Skeletal muscle cell (primary cell): ENCODE measurements around the gene NAA30.
"Not testable (repeated sequence)": the region's sequence is repeated elsewhere in the genome, so short reads cannot be mapped to it uniquely, and the experiment has no call there.

Experiments
- DNase-seq: peaks from one replicate; pipeline ENCODE4 v3.0.0-alpha.2; 2010; ENCODE audit warnings: low read depth
- H3K4me3 ChIP-seq: 2 replicates; pipeline ENCODE4 v1.5.1; 2011; ENCODE audit warnings: low read depth, mild to moderate bottlenecking, control low read depth, low read length, moderate library complexity

NAA30 gene

GRCh38 chr14:57390037-57390805 lies at the start of gene NAA30:
Gene NAA30, plus strand, starts transcription at chr14:57390586. Its CDS starts 372 bp downstream, at chr14:57390958.
- H3K4me3 ChIP-seq = peak within 1 kb of the TSS; percentile 80
- peak; percentile 79 for DNase-seq

GRCh38 chr14:57343545-57344297 lies 46.7 kb upstream of the NAA30 start:
- not testable (repeated sequence) for DNase-seq, H3K4me3 ChIP-seq

GRCh38 chr14:57345106-57345505 lies 45.3 kb upstream of the NAA30 start:
- no peak overlapping the region for H3K4me3 ChIP-seq
- DNase-seq = no peak

GRCh38 chr14:57346741-57347140 lies 43.6 kb upstream of the NAA30 start:
- no peak overlapping the region for H3K4me3 ChIP-seq
- DNase-seq = no peak

GRCh38 chr14:57352396-57353170 lies 37.8 kb upstream of the NAA30 start:
- H3K4me3 ChIP-seq = no peak overlapping the region
- DNase-seq = no peak

- no peak overlapping the region for H3K4me3 ChIP-seq
- DNase-seq = no peak
Measured at GRCh38 chr14:57355081-57355800, 35.1 kb upstream of the NAA30 start.

GRCh38 chr14:57362361-57362760 lies 28.0 kb upstream of the NAA30 start:
- no peak for DNase-seq

GRCh38 chr14:57364659-57365450 lies 25.5 kb upstream of the NAA30 start:
- DNase-seq = no peak
- H3K4me3 ChIP-seq = no peak overlapping the region

More at GRCh38 chr14:57362361-57362760, 28.0 kb upstream of the NAA30 start:
- no peak overlapping the region for H3K4me3 ChIP-seq

GRCh38 chr14:57370187-57370586 lies 20.2 kb upstream of the NAA30 start:
- H3K4me3 ChIP-seq, DNase-seq: not testable (repeated sequence)

- H3K4me3 ChIP-seq = no peak overlapping the region
- DNase-seq = no peak
Measured at GRCh38 chr14:57371013-57371412, 19.4 kb upstream of the NAA30 start.

GRCh38 chr14:57375156-57375555 lies 15.2 kb upstream of the NAA30 start:
- no peak for DNase-seq
- no peak overlapping the region for H3K4me3 ChIP-seq

GRCh38 chr14:57378661-57379060 lies 11.7 kb upstream of the NAA30 start:
- no peak for DNase-seq
- no peak overlapping the region for H3K4me3 ChIP-seq

GRCh38 chr14:57380935-57381334 lies 9.5 kb upstream of the NAA30 start:
- H3K4me3 ChIP-seq = no peak overlapping the region
- no peak for DNase-seq

- no peak overlapping the region for H3K4me3 ChIP-seq
- DNase-seq = peak; percentile 85
Measured at GRCh38 chr14:57382283-57382682, 8.1 kb upstream of the NAA30 start.

- DNase-seq = no peak
- no peak overlapping the region for H3K4me3 ChIP-seq
Measured at GRCh38 chr14:57383125-57383745, 7.2 kb upstream of the NAA30 start.

GRCh38 chr14:57388067-57388466 lies 2.3 kb upstream of the NAA30 start:
- no peak for DNase-seq
- no peak overlapping the region for H3K4me3 ChIP-seq

- no peak for DNase-seq
- peak overlapping the region; percentile 80 for H3K4me3 ChIP-seq
Measured at GRCh38 chr14:57389646-57390036, 745 bp upstream of the NAA30 start.

- H3K4me3 ChIP-seq = peak overlapping the region; percentile 80
Measured at GRCh38 chr14:57390806-57391516, 575 bp downstream of the NAA30 start.

More at GRCh38 chr14:57390806-57391516, 575 bp downstream of the NAA30 start:
- no peak for DNase-seq
